Activated CD8-positive, alpha-beta memory T cell treated with anti-CD3 and anti-CD28 coated beads, Interleukin-2, amount 50 U/mL, for 24 hours (primary cell): Measurements from ENCODE around the gene GSE1.

Experiments
- DNase-seq: peaks from one replicate; pipeline ENCODE4 v3.0.0-alpha.2; 2020; ENCODE audit errors: extremely low read depth

Gene GSE1

GRCh38 chr16:85697431-85697830 is 84.3 kb downstream of the GSE1 start:
- no peak for DNase-seq

GRCh38 chr16:85698459-85698891 is 85.4 kb downstream of the GSE1 start:
- DNase-seq = no peak

DNA sequence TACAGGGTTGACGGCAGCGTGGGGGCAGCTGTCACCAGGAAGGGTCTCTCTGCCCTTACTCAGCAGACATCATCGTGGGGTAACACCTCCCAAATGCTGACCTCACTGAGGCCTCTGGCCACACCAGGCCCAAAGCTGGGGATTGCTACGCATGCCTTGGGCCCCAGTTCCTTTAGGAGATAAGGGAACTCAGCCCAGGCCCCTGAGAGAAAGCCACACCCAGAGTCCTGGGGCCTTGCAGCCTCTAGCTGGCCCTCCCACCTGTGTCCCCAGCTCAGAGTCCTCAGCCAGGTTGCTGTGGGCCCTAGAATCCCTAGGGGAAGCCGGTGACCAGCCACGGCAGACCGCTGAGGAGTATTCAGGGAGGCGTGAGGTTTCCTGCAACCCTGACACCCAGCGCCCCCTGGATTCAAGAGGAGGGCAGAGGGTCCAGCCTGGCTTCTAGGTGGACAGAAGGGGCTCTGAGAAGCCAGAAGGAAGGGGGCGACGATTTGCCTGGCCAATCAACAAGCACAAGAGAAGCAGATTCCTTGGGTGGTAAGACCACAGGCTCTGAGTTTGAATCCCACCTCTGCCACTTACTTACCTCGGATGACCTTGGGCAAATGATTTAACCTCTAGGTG is 85.9 kb downstream of the GSE1 start:
- no peak for DNase-seq

DNA sequence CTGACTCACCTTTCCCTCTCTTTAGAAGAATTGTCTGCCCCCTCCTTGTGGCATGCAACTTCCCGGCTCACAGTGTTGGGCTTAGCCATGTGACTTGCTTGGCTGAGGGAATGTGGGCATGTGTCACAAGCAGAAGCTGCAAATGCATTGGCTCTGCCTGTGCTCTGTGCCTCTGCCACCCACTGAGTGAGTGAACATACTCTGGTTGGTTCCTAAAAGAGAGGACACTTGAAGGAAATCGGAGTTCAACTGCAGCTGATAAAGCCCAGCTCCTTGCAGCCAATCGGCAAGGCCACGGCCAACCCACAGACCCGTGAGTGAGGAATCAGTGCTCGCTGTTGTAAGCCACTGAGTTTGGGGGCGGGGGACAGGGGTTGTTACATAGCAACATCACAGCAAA is 86.5 kb downstream of the GSE1 start:
- DNase-seq = no peak

DNA sequence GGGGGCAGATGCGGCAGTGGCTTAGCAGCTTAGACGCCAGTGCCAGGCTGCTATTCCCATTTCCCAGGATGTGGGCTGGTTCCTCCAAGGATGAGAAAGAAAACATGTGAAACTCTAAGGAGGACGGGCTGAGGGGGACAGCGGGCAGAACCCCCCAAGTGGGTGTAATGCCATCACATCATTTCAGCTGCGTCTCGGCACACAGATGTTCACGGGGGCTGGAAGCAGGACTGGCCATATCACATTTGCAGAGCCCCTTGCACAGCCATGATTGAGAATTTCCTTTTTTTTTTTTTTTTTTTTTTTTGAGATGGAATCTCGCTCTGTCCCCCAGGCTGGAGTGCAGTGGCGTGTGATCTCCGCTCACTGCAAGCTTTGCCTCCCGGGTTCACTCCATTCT is 90.9 kb downstream of the GSE1 start:
- DNase-seq = no peak

- DNase-seq = no peak
Measured at GRCh38 chr16:85704900-85705846, 92.1 kb downstream of the GSE1 start.

GRCh38 chr16:85706449-85707034 is 93.4 kb downstream of the GSE1 start:
- DNase-seq = no peak

DNA sequence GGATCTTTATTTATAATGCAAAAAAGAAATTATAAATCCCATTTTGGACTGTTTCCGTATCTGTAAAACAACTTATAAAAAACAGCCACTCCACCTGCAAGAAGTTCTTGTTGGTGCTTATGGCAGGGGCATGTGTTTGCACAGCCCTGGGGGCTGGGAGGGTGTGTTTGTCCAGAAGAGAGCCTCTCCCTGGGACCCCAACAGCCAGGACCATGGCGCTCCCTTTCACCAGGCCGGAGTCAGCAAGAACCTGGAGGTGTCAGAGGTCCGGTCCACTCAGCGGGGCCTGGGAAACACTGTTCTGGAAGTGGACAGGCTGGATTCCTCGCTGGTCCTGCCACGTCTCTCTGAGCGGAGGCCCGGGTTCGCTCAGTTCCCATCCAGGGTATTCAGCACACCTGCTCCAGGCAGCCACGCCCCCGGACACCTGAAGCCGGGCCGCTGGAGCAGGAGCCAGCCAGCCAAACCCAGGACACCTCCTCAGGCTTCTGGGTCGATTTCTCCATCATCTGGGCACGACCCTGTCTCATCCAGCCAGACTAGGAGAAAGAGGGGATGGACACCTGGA is 94.5 kb downstream of the GSE1 start:
- DNase-seq = no peak

DNA sequence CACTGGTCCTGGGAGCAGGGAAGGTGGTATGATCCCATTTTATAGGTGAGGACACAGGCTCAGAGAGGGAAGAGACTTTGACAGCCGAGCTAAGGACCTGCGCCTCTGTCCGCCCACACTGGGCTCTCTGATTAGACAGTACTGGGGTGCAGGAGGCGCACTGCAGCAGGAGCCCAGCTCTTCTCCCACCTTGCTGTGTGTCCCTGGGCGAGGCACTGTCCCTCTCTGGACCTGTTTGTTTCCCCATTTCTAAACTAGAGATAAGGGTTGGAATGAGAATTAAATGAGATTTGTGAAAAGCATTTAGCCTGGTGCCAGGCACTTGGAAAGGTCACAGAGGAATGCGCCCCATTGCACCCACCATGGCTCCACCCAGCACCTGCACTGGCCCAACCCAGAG is 95.2 kb downstream of the GSE1 start:
- no peak for DNase-seq

DNA sequence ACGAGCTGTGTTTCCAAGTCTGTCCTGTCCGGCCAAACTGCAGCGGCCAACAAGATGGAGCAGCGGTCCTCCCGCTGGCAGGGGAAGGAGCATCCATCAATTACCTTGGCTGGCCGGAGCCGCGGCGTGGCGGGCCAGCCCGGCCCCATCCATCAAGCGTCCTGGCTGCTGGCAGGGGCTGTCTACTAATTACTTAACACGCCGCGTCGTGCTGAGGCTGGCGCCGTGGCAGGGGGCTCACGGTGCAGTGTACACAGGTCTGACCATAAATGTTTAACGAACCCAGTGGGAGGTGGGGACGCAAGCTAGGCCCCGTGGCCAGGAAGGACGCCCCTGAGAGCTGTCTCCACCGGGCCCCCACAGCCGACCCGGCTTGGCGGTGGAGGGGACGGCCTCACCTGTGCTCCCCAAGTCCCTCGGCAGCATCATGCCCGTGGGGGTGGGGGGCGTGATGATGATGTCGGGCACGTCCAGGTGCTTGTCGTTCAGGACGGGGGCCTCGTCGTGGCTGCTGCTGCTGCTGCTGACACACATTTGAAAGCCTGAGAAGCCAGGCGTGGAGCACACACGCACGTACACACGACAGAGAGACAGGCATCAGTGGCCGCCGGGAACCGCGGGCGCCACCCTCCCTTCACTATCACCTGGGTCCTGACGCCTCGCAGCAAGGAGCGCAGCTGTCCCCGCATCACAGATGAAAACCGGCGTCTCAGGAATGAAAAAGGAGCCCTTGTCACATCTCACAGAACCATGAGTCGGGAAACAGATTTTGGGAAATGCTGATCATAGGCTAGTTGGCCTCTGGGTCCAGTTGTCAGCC is 96.9 kb downstream of the GSE1 start:
- no peak for DNase-seq

GRCh38 chr16:85710732-85711131 is 97.6 kb downstream of the GSE1 start:
- DNase-seq = no peak

- no peak for DNase-seq
Measured at GRCh38 chr16:85711982-85712587, 99.0 kb downstream of the GSE1 start.

DNA sequence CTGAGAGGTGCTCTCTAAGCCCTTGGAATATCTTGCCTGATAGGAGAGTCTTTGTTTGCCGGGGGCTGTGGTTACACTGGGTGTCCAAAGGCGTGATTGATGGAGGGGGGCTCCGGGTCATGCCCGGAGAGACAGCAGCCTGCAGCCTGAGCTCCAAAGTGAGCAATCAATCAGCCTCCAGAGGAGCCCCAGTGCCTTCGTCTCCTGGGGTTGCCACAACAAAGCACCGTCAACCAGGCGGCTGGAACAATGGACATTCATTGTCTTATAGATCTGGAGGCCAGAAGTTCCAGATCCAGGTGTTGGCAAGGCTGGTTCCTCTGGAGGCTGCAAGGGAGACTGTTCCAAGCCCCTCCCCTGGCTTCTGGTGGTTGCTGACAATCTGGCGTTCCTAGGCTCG is 99.7 kb downstream of the GSE1 start:
- no peak for DNase-seq

- DNase-seq = no peak
Measured at GRCh38 chr16:85715169-85716021, 102.3 kb downstream of the GSE1 start.

DNA sequence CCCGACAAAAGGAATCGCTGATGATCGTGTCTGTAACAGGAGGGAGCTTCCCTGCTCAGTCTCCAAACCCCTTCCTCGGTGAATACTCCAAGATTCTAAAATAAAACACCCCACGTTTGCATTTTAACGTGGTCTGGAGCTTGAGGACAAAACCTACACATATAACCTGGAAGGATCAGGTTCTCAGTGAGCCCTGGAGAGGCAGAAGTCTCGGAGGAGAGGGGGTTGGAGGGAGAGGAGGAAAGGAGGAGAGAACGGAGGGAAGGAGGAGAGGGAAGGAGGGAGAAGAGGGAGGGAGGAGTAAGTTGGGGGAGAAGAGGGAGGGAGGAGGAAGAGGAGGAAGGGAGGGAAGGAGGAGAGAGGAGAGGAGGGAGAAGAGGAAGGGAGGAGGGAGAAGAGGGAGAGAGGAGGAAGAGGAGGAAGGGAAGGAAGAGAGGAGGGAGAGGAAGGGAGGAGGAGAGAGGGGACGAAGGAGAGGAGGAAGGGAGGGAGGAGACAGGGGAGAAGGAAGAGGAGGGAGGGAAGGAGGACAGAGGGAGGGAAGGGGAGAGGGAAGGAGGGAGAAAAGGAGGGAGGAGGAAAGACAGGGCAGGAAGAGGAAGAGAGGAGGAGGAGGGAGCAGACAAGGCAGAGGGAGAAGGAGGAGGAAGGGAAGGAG is 103.0 kb downstream of the GSE1 start:
- no peak for DNase-seq

DNA sequence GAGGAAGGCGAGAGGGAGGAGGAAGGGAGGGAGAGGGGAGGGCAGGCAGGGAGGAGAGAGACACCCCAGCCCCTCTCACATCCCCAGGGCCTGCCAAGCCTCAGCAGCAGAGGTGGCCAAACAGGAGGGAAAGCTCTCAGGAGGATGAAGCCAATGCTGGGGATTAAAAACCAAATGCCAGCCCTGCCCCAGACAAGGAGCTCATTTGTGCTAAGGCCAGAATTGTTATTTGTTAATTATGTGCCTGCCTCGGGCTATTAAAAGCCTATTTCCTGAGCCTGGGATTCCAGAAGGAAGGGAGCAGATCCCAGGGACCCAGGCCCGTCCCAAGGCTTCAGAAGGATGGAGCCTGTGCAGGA is 103.5 kb downstream of the GSE1 start:
- no peak for DNase-seq

- peak; percentile 20 for DNase-seq
Measured at GRCh38 chr16:85717393-85718152, 104.5 kb downstream of the GSE1 start.

DNA sequence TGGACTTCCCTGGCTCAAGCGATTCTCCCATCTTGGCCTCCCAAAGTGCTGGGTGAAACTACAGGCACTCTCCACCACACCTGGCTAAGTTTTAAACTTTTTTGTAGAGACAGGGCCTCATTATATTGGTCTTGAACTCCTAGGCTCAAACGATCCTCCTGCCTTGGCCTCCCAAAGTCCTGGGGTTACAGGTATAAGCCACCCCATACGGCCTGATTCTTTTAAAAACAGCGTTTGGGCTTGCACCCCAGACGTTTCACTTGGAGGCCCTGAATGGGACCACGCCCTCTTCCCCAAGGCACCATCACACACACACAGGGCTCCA is 105.0 kb downstream of the GSE1 start:
- DNase-seq = no peak

GRCh38 chr16:85718682-85719081 is 105.6 kb downstream of the GSE1 start:
- DNase-seq = no peak
